Activated CD8-positive, alpha-beta memory T cell treated with anti-CD3 and anti-CD28 coated beads for 24 hours (primary cell): ENCODE data around the gene NFKBIE.
"Not testable (repeated sequence)": the region's sequence is repeated elsewhere in the genome, so short reads cannot be mapped to it uniquely, and the experiment has no call there.

Experiments used
- DNase-seq: peaks from one replicate; pipeline ENCODE4 v3.0.0-alpha.2; 2020

Gene NFKBIE, protein sequence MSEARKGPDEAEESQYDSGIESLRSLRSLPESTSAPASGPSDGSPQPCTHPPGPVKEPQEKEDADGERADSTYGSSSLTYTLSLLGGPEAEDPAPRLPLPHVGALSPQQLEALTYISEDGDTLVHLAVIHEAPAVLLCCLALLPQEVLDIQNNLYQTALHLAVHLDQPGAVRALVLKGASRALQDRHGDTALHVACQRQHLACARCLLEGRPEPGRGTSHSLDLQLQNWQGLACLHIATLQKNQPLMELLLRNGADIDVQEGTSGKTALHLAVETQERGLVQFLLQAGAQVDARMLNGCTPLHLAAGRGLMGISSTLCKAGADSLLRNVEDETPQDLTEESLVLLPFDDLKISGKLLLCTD

DNA sequence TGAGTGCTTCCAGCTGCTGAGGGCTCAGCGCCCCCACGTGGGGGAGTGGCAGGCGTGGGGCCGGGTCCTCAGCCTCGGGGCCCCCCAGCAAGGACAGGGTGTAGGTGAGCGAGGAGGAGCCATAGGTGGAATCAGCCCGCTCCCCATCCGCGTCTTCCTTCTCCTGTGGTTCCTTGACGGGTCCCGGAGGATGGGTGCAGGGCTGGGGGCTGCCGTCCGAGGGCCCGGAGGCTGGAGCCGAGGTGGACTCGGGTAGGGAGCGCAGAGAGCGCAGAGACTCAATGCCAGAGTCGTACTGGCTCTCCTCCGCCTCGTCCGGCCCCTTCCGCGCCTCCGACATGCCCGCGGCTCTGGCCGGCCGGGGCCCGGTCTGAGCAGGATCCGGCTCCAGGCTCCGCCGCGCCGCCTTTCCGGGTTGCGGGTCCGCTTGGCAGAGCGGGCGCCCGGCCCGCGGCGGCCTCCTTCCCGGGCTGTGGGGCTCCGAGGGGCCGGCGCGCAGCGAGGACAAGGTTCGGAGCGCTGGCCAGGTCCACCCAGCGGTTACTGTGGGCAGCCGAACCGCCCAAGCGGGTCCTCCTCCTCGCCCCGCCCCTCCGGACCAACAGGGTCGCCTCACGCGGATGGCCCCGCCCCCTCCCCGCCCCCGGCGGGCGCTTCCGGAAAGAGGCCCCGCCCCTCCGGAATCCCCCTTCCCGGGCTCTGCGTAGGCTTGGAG lies at the start of gene NFKBIE:
Gene NFKBIE (minus strand): TSS at position 545 of the 715 bp plus-strand sequence. CDS start 205 bp downstream, at position 340.
- DNase-seq = peak; percentile 100

DNA sequence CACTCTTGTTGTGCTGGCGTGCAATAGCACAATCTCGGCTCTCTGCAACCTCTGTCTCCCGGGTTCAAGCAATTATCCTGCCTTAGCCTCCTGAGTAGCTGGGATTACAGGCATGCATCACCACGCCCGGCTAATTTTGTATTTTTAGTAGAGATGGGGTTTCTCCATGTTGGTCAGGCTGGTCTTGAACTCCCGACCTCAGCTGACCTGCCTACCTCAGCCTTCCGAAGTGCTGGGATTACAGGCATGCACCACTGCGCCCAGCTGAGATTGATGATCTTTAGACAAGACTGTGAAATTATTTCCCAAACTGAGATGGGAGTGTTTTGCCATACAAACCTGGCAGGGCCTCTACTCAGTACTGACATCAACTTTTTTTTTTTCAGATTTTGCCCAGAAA lies 49.3 kb upstream of the NFKBIE start:
- DNase-seq = not testable (repeated sequence)

- peak; percentile 99 for DNase-seq
Measured at GRCh38 chr6:44312901-44313788, 47.8 kb upstream of the NFKBIE start, which contains the start of gene AARS2. AARS2 (minus strand) TSS chr6:44313347; CDS start chr6:44313323, 24 bp downstream.

- no peak for DNase-seq
Measured at GRCh38 chr6:44311767-44312166, 46.4 kb upstream of the NFKBIE start.

DNA sequence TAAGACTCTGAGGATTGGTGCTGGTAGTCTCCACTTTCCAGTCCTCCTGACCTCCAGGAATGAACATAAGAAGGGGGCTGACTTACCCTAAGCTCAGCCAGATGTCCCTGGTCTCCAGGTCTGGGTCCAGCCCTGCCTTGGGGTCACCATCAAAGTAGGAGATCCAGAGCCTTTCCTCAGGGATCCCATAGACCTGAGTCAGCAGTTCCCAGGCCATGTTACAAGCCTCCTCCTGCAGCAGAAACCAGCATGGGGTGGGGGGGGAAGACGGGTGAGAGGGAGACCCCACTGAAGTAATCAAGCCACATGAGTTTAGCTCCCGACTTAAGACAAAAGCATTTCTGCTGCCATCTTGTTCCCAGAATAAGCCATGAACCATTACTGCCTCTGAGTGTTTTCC lies 46.0 kb upstream of the NFKBIE start:
- DNase-seq = no peak

DNA sequence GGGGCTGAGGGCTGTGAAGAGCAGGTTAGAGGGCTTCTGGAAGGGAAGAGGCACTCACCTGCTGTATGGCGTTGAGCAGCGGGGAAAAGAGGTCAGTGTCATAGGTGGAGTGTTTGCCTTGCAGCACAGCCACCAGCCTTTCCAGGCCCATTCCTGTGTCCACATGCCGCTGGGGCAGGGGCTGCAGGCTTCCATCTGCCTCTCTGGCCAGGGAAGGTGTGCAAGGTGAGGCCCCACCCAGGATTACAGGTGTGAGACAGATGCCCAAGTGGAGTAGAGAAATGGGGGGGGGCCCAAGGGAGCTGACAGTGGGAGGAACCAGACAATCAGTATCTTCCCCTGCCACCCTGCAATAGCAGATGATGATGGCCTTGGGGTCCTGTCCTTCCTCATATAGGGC lies 44.9 kb upstream of the NFKBIE start:
- DNase-seq = no peak

- no peak for DNase-seq
Measured at GRCh38 chr6:44309631-44310030, 44.3 kb upstream of the NFKBIE start.

DNA sequence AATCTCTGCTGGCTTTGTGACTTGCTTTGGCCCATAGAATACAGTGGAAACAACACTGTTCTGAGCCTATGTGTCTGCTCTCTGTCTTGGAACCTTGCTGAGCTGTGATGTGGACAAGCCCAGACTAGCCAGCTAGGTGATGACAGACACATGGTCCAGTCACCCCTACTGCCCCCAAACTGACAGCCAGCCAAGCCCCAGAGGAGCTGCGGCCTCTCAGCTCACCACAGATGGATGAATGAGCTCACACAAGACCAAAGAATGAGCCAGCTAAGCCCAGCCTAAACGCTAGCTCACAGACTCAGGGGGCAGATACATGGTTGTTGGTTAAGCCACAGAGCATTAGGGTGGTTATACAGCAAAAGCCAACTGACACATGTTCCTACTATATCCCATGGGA lies 43.7 kb upstream of the NFKBIE start:
- DNase-seq = no peak

GRCh38 chr6:44307217-44307616 lies 41.9 kb upstream of the NFKBIE start:
- no peak for DNase-seq

- no peak for DNase-seq
Measured at GRCh38 chr6:44306710-44307109, 41.4 kb upstream of the NFKBIE start.

DNA sequence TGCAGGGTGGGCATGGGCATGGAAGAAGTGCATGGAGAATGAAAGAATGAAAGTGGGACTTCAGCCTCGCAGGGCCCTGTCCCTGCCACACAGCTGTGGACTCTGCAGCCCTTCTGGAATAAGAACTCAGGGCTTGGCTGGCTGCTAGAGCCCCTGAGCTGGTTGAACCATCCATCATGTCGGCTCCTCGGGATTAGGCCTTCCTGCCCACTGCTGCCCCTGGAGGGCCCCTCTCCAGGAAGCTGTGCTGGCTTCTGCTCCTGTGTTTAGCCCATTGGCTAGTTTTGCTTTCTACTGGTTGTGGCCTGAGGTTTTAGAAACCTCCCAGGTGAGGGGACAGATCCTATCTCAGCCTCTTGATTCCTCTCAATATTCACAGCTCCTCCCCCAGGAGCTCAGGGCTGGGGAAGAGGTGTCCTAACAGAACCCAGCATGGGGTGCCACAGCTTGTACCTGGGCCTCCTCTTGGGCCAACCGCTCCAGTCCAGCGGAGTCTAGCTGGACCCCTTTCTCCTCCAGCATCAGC lies 39.9 kb upstream of the NFKBIE start:
- DNase-seq = no peak

DNA sequence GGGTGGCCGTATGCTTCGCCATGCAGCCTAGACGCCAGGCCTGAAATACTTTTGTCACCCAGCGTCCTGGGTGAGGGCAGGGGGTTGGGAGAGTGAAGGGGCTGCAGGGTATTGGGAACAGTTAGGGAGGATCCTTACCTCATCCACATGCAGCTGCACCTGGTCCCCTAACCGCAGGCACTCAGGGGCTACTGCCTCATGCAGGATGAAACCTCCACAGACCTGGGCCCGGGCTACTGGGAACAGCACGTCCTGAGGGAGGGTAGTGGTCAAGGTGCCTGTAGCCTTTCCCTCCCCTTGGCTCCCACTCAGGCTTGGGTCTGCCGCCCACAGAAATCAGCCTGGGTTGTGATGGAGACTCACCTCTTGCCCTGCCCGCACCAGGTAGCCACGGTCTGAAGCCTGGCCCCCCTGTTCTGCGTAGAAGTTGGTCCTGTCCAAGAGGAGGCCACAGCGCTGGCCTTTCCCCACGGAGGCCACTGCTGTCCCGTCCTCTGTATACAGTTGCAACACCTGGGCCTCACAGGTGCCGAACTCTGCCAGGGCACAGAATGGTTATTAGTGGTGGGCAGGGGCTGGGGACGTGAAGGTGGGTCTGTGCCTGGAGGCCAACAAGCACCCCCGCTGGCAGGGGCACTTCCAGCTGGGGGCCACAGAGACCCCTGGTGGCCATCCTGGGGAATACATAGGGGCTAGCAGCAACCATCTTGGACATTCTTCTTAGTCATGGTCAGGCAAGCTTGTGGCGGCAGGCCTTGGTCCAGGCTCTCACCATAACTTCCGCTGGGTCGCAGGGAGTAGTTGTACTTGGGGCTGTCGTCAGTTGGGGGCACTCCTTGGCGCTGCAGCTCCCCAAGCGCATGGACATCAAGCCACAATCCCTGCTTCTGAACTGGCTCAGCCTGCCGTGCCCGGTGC lies 39.2 kb upstream of the NFKBIE start:
- peak; percentile 75 for DNase-seq

DNA sequence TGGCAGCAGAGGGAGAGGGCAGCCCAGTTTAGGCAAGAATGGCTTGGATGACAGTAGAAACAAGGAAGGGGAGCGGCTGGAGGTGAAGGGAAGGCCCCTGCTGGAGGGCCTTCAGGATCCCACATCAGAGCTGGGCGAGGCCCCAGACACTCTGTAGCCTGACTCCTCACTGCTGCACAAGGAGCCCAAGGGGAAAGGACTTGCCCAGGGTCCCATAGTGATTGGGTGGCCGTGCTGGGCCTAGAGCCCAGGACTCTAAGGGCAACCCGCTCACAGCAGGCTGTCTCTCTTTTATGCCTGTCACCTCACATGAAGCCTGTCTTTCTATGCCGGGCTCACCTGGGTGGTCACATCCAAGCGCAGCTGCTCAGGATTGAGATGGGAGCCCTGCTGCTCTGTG lies 38.5 kb upstream of the NFKBIE start:
- no peak for DNase-seq

DNA sequence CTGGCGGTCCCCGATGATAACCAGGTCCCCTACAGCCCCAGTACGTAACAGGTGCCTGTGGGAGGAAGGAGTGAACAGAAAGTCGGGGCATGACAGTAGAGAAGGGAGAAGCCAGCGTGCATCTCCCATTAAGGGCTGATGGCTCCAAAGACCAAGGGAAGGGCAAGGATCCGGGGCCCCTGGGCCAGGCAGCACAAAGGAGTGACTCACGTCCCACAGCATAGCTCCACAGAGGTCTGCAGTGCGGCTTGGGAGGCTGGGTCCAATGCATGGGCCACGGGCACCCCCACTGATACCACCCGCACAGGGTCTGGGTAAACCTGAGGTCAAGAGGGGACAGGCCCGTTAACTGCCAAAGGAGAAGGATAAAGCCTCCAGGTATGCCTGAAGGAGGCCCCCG lies 37.5 kb upstream of the NFKBIE start:
- DNase-seq = no peak

DNA sequence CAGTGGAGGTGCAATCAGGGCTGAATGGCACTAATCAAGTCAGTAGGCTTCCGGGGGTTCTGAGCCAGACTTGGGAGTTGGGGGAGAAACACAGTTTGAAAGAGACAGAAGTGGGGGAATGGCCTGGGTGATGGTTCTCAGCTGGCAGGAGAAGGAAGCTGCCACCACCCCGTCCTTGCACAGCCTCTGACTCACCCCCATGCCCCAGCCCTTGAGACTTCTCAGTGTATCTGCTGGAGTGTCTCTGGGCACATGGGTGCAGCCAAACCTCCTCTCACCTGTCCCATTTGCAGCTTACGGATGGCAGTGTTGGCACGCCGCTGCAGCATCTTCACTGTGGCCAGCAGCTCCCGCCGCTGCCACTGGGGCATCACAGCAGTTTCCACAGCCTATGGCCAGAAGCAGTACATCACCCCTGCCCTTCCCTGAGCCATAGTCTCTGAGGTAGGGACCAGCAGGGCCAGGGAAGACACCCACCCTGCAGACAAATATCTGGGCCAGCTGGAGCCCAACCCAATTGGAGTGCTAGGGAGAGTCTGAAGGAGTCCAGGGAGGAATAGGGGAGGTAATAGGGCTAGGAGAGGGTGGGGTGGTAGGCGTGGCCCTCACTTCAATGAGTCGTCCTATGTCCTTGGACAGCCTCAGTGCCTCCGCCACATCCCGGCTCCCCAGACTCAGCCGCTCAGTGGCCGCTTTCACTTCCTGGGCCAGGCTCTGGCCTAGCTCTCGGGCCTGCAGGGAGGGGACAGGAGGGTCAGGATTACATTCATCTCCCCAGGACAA lies 36.6 kb upstream of the NFKBIE start:
- no peak for DNase-seq

DNA sequence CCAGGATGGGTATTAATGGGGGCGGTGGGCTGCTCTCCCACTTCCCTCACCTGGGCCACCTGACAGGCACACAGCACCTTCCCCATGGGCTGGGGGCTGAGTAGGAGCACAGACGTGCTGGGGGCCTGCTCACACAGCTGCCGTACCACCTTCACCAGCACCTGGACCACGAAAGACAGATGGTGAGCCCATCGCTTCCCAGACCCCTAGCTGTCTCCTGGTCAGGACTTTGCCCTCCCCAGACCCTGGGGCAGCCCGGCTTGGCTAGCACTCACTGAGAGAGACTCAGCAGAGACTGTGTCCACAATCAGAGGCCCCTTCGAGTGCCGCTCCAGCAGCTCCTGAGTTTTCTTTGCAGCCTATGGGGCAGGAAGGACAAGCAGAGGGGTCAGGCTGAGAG lies 35.8 kb upstream of the NFKBIE start:
- DNase-seq = no peak

DNA sequence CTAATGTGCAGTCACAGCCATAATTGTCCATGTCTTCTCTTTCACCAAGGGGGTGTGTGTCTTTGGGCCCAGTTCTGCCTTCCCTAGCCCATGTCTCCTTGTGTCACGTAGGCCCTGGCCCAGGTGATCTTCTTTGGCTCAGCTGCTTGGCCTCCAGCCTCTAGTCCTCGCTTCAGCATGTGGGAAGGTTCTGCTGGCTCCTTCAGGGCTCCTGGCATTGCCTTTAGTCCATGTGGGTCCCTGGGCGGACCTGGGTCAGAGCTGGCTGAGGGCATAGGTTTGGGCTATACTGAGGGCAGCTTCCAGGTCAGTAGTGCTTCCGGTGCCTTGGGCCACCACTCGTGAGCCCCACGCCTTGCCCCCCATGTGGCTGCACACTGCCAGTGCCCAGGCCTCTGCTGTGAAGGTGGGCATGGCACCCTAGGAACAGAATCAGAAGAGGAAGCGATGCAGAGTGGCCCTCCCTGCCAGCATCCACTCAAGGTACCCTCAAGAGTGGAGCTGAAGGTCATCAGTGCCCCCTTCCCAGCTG lies 35.0 kb upstream of the NFKBIE start:
- no peak for DNase-seq

- no peak for DNase-seq
Measured at GRCh38 chr6:44298864-44299263, 33.5 kb upstream of the NFKBIE start.

DNA sequence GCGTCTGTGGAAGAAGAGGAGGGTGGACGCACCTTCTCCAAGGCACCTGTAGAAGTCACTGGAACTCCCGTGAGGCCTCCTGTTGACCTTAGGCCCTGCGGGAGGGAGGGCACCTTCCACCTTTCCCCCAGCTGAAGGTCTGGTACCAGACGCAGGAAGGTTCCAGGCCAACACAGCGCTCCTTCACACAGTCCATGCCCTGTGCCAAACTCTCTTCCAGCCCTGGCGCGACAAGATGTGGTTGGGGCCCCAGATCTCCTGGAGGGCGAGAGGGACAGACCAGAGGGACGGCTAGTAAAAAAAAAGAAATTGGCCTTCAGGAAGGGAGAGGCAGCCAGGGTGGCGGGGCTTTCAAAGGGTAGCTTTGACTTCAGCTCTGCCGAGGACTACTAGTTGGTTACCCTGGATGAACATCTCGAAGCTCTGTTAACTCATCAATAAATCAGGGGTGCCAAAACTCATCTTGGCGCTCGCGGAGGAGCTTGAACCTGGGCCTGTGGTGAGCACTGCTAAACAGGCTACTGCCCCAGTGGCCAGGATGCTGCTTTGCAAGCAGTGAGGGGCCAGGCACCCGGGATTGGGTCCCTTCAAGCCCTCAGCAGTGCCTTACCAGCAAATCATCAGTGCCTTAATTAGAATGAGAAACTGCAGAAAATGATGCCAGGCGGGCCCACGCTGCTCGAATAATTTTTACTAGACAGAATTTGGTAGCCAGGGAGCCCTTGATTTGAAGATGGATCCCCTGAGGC lies 32.9 kb upstream of the NFKBIE start:
- DNase-seq = no peak
